GM12878 (cell line): ENCODE results near the gene POLE2. TPM values are rescaled to one million over a fixed set of nuclear protein-coding genes. Genes with fewer than 3 reads are reported as not detected.

ENCODE experiments used
- BMI1 ChIP-seq: fragments of 450-650 bp; IDR thresholded peaks from 2 replicates; pipeline ENCODE4 v1.6.1; 2016; ENCODE audit warnings: mild to moderate bottlenecking, moderate library complexity, borderline replicate concordance
- CBFB ChIP-seq: IDR thresholded peaks from 2 replicates; pipeline ENCODE4 v1.6.1; 2016; ENCODE audit warnings: antibody characterized with exemption, low read depth
- CBX3 ChIP-seq: fragments of 200-600 bp; sonication (generic); IDR thresholded peaks from 2 replicates; pipeline ENCODE4 v1.6.1; 2016; ENCODE audit warnings: low read depth, borderline replicate concordance
- DPF2 ChIP-seq: fragments of 450-650 bp; IDR thresholded peaks from 2 replicates; pipeline ENCODE4 v1.6.1; 2017; ENCODE audit warnings: mild to moderate bottlenecking
- JUND ChIP-seq: IDR thresholded peaks from 2 replicates; pipeline ENCODE4 v1.6.1; 2012; ENCODE audit warnings: low read depth, mild to moderate bottlenecking, low read length, improper control_type of control experiment, moderate library complexity
- MYB ChIP-seq: fragments of 150-350 bp; IDR thresholded peaks from 2 replicates; pipeline ENCODE4 v1.6.1; 2014; ENCODE audit warnings: mild to moderate bottlenecking, low read depth, low read length, borderline replicate concordance
- NFYB ChIP-seq: IDR thresholded peaks from 2 replicates; pipeline ENCODE4 v1.6.1; 2011; ENCODE audit warnings: low read depth, mild to moderate bottlenecking, low read length, improper control_type of control experiment, moderate library complexity; ENCODE audit not compliant: insufficient read depth
- POU2F2 ChIP-seq: IDR thresholded peaks from 3 replicates; pipeline ENCODE4 v1.6.1; 2011; ENCODE audit warnings: low read depth, mild to moderate bottlenecking, low read length, borderline replicate concordance
- RCOR1 ChIP-seq: conservative IDR thresholded peaks from 2 replicates; pipeline ENCODE4 v1.6.1; 2012; ENCODE audit warnings: low read depth, low read length, improper control_type of control experiment
- SIN3A ChIP-seq: IDR thresholded peaks from 2 replicates; pipeline ENCODE4 v1.6.1; 2012; ENCODE audit warnings: low read depth, low read length, improper control_type of control experiment
- polyA plus RNA-seq, 11 experiments: library from polyadenylated mRNA; depleted of rRNA in 4 of 11; unstranded in 6 of 11; stranded (reverse) in 5 of 11; fragments of >200 nt; fragmentation: Nextera tagmentation in 4 of 11; fragmentation: Illumina TruSeq in 1 of 11; extraction: Ambion mirVana in 4 of 11; extraction: Trizol in 1 of 11; gene quantifications; 1 replicate in 1 of 11; 2 replicates in 10 of 11; pipeline versions ENCODE4 v1.2.1 to v1.2.3, GENCODE V29; 2011 to 2016; ENCODE audit warnings: inconsistent platforms in 2 of 11, missing spikeins in 2 of 11, low read depth in 1 of 11
- total RNA-seq, 4 experiments: library from RNA; depleted of rRNA in 3 of 4; stranded (reverse); fragments of >200 nt in 3 of 4; fragmentation: Illumina TruSeq in 1 of 4; extraction: Trizol in 1 of 4; gene quantifications; 2 replicates each; pipeline versions ENCODE4 v1.2.1 to v1.2.3, GENCODE V29; 2013 to 2021
- TF ChIP-seq, protein P1 (sequence below): fragments of 450-650 bp; formaldehyde crosslinking; IDR thresholded peaks from 2 replicates; pipeline ENCODE4 v1.5.0; 2022; ENCODE audit warnings: mild to moderate bottlenecking, missing genetic modification characterization
- TF ChIP-seq, protein P2 (sequence below): IDR thresholded peaks from 2 replicates; pipeline ENCODE4 v1.6.1; 2012; ENCODE audit warnings: low read depth, low read length, improper control_type of control experiment
- TF ChIP-seq, protein P3 (sequence below): fragments of 450-650 bp; IDR thresholded peaks from 2 replicates; pipeline ENCODE4 v1.6.1; 2016; ENCODE audit warnings: mild to moderate bottlenecking
- TF ChIP-seq, protein P4 (sequence below): IDR thresholded peaks from 2 replicates; pipeline ENCODE4 v1.6.1; 2011; ENCODE audit warnings: borderline replicate concordance, low read depth, mild to moderate bottlenecking, moderate library complexity, low read length; ENCODE audit not compliant: insufficient read depth, poor library complexity, severe bottlenecking
- TF ChIP-seq, protein P5 (sequence below): IDR thresholded peaks from 2 replicates; pipeline ENCODE4 v1.6.1; 2012; ENCODE audit warnings: mild to moderate bottlenecking, low read depth, low read length
- TF ChIP-seq, protein P6 (sequence below): fragments of 150-350 bp; IDR thresholded peaks from 2 replicates; pipeline ENCODE4 v1.6.1; 2014; ENCODE audit warnings: mild to moderate bottlenecking, low read depth, low read length

POLE2 gene
- total and polyA plus RNA-seq, 10 of the 15 experiments (the other 5 are each of a cell fraction or from before 2014, with no cell fraction given) = 22.0 to 45.6 (median 38.8) TPM

DNA sequence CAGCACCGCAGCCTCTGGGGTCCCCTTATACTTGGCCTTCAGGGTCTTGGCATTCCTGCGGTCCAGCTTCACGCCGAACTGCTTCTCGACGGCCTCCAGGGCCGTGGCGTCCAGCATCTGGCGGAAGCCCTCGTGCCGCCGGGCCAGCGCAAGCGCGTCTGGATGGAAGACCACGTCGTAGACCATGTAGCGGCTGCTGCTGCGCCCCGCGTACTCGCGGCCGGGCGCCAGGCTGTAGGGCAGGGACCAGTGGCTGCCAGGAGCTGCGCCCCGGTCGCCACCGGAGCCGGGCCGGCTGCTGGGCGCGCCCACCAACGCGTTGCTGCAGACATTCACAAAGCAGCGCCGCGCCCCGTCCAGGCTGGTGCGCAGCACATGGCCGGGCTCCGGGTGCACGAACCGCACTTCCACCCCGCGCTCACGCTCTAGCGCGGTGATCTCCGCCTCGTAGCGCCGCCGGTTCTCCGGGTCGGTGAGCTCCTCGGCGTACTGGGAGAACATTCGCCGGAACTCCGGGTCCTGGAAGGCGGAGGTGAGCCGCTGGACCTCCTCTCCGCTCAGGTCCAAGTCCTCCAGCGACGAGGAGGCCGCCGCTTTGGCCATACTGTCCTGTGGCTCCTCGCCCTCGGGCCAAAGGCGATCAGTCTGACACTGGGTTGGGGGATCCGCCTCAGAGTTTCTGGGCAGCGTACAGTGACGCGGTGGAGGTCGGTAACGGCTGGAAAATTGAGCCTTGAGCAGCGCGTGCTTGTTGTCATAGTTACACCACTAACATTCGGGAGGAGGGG is 53.3 kb downstream of the POLE2 start, which contains the start of gene DNAAF2 (continued):
- TF ChIP-seq, protein P1, sequence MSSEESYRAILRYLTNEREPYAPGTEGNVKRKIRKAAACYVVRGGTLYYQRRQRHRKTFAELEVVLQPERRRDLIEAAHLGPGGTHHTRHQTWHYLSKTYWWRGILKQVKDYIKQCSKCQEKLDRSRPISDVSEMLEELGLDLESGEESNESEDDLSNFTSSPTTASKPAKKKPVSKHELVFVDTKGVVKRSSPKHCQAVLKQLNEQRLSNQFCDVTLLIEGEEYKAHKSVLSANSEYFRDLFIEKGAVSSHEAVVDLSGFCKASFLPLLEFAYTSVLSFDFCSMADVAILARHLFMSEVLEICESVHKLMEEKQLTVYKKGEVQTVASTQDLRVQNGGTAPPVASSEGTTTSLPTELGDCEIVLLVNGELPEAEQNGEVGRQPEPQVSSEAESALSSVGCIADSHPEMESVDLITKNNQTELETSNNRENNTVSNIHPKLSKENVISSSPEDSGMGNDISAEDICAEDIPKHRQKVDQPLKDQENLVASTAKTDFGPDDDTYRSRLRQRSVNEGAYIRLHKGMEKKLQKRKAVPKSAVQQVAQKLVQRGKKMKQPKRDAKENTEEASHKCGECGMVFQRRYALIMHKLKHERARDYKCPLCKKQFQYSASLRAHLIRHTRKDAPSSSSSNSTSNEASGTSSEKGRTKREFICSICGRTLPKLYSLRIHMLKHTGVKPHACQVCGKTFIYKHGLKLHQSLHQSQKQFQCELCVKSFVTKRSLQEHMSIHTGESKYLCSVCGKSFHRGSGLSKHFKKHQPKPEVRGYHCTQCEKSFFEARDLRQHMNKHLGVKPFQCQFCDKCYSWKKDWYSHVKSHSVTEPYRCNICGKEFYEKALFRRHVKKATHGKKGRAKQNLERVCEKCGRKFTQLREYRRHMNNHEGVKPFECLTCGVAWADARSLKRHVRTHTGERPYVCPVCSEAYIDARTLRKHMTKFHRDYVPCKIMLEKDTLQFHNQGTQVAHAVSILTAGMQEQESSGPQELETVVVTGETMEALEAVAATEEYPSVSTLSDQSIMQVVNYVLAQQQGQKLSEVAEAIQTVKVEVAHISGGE (CRISPR knock-in tag) = no peak
- TF ChIP-seq NFYB = no peak
- TF ChIP-seq, protein P2, sequence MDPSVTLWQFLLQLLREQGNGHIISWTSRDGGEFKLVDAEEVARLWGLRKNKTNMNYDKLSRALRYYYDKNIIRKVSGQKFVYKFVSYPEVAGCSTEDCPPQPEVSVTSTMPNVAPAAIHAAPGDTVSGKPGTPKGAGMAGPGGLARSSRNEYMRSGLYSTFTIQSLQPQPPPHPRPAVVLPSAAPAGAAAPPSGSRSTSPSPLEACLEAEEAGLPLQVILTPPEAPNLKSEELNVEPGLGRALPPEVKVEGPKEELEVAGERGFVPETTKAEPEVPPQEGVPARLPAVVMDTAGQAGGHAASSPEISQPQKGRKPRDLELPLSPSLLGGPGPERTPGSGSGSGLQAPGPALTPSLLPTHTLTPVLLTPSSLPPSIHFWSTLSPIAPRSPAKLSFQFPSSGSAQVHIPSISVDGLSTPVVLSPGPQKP = no peak
- TF ChIP-seq POU2F2 = 0 out of 3 replicates have a peak, but pooled peaks have one; percentile 1
- TF ChIP-seq, protein P3, sequence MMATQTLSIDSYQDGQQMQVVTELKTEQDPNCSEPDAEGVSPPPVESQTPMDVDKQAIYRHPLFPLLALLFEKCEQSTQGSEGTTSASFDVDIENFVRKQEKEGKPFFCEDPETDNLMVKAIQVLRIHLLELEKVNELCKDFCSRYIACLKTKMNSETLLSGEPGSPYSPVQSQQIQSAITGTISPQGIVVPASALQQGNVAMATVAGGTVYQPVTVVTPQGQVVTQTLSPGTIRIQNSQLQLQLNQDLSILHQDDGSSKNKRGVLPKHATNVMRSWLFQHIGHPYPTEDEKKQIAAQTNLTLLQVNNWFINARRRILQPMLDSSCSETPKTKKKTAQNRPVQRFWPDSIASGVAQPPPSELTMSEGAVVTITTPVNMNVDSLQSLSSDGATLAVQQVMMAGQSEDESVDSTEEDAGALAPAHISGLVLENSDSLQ = no peak
- TF ChIP-seq, protein P4, sequence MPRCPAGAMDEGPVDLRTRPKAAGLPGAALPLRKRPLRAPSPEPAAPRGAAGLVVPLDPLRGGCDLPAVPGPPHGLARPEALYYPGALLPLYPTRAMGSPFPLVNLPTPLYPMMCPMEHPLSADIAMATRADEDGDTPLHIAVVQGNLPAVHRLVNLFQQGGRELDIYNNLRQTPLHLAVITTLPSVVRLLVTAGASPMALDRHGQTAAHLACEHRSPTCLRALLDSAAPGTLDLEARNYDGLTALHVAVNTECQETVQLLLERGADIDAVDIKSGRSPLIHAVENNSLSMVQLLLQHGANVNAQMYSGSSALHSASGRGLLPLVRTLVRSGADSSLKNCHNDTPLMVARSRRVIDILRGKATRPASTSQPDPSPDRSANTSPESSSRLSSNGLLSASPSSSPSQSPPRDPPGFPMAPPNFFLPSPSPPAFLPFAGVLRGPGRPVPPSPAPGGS = no peak
- no peak for TF ChIP-seq CBFB
- TF ChIP-seq JUND = no peak
- TF ChIP-seq RCOR1 = no peak
- TF ChIP-seq, protein P5, sequence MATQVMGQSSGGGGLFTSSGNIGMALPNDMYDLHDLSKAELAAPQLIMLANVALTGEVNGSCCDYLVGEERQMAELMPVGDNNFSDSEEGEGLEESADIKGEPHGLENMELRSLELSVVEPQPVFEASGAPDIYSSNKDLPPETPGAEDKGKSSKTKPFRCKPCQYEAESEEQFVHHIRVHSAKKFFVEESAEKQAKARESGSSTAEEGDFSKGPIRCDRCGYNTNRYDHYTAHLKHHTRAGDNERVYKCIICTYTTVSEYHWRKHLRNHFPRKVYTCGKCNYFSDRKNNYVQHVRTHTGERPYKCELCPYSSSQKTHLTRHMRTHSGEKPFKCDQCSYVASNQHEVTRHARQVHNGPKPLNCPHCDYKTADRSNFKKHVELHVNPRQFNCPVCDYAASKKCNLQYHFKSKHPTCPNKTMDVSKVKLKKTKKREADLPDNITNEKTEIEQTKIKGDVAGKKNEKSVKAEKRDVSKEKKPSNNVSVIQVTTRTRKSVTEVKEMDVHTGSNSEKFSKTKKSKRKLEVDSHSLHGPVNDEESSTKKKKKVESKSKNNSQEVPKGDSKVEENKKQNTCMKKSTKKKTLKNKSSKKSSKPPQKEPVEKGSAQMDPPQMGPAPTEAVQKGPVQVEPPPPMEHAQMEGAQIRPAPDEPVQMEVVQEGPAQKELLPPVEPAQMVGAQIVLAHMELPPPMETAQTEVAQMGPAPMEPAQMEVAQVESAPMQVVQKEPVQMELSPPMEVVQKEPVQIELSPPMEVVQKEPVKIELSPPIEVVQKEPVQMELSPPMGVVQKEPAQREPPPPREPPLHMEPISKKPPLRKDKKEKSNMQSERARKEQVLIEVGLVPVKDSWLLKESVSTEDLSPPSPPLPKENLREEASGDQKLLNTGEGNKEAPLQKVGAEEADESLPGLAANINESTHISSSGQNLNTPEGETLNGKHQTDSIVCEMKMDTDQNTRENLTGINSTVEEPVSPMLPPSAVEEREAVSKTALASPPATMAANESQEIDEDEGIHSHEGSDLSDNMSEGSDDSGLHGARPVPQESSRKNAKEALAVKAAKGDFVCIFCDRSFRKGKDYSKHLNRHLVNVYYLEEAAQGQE = no peak
- no peak for TF ChIP-seq MYB
- TF ChIP-seq, protein P6, sequence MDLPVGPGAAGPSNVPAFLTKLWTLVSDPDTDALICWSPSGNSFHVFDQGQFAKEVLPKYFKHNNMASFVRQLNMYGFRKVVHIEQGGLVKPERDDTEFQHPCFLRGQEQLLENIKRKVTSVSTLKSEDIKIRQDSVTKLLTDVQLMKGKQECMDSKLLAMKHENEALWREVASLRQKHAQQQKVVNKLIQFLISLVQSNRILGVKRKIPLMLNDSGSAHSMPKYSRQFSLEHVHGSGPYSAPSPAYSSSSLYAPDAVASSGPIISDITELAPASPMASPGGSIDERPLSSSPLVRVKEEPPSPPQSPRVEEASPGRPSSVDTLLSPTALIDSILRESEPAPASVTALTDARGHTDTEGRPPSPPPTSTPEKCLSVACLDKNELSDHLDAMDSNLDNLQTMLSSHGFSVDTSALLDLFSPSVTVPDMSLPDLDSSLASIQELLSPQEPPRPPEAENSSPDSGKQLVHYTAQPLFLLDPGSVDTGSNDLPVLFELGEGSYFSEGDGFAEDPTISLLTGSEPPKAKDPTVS = no peak
- TF ChIP-seq SIN3A = peak; percentile 83
- peak; percentile 96 for TF ChIP-seq BMI1
- TF ChIP-seq DPF2 = peak; percentile 13; the same call in 1 of the 2 replicates
- TF ChIP-seq CBX3 = no peak
